ENCODE data around the gene IMMP2L. TPM values are rescaled to one million over a fixed set of nuclear protein-coding genes. Genes with fewer than 3 reads are reported as not detected.
"Not testable (repeated sequence)": the region's sequence is repeated elsewhere in the genome, so short reads cannot be mapped to it uniquely, and the experiment has no call there.

IMMP2L gene
- total RNA-seq, 1 donor from 2014 or later = 11.2 TPM

DNA sequence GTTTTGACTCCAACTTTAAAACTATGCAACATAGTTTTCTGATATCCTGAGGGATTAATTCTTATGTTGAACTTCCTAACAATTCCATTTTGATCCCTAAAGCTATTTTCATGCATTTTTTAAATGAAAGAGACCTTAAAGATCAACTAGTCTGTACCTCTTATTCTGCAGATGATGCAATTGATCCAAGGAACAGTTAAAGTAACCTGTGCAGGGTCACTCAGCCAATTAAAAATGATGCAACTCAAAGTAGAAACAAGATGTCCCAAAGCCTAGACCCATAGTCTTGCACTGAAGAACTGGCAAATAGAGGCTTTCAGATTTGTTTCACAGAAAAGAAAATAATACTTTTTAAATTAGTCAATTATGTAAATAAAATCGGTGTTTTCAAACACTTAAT lies 86.3 kb downstream of the IMMP2L start:
- no peak for DNase-seq (ENCODE audit: low spot score)
- H3K27ac Mint-ChIP-seq (ENCODE audit: unreplicated experiment) = no peak overlapping the region
- no peak for TF ChIP-seq CTCF (IDR thresholded peaks at IDR 0.05; ENCODE audit: unreplicated experiment)
- H3K36me3 Mint-ChIP-seq (ENCODE audit: low read depth, unreplicated experiment) = no peaks in the 10 kb centered on the region
- no peaks in the 10 kb centered on the region for H3K27me3 Mint-ChIP-seq (ENCODE audit: unreplicated experiment)
- H3K4me1 Mint-ChIP-seq (ENCODE audit: unreplicated experiment) = peaks cover 3% of the 10 kb centered on the region
- no peak overlapping the region for H3K4me3 Mint-ChIP-seq (ENCODE audit: unreplicated experiment)
- no peaks in the 10 kb centered on the region for H3K9me3 Mint-ChIP-seq (ENCODE audit: unreplicated experiment)

DNA sequence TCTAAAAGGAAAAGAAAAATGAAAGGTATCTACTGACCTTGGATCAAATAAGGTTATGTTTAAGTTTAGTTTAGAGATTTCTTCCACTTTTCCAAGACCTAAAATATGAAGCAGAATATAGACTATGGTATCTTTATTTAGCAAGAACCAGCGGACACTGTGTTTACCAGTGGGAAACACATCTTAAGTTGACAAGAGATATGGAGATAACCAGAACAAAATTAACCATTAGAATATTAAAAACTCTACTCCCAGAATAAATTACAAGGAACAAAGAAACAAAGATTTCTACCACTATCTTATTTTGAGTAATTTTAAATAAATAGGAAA lies 86.9 kb downstream of the IMMP2L start:
- no peak for TF ChIP-seq CTCF (IDR thresholded peaks at IDR 0.05; ENCODE audit: unreplicated experiment)
- no peaks in the 10 kb centered on the region for H3K36me3 Mint-ChIP-seq (ENCODE audit: low read depth, unreplicated experiment)
- DNase-seq (ENCODE audit: low spot score) = no peak
- H3K27ac Mint-ChIP-seq (ENCODE audit: unreplicated experiment) = no peak overlapping the region
- no peaks in the 10 kb centered on the region for H3K27me3 Mint-ChIP-seq (ENCODE audit: unreplicated experiment)
- H3K4me1 Mint-ChIP-seq (ENCODE audit: unreplicated experiment) = peaks cover 3% of the 10 kb centered on the region
- H3K9me3 Mint-ChIP-seq (ENCODE audit: unreplicated experiment) = no peaks in the 10 kb centered on the region
- H3K4me3 Mint-ChIP-seq (ENCODE audit: unreplicated experiment) = no peak overlapping the region

DNA sequence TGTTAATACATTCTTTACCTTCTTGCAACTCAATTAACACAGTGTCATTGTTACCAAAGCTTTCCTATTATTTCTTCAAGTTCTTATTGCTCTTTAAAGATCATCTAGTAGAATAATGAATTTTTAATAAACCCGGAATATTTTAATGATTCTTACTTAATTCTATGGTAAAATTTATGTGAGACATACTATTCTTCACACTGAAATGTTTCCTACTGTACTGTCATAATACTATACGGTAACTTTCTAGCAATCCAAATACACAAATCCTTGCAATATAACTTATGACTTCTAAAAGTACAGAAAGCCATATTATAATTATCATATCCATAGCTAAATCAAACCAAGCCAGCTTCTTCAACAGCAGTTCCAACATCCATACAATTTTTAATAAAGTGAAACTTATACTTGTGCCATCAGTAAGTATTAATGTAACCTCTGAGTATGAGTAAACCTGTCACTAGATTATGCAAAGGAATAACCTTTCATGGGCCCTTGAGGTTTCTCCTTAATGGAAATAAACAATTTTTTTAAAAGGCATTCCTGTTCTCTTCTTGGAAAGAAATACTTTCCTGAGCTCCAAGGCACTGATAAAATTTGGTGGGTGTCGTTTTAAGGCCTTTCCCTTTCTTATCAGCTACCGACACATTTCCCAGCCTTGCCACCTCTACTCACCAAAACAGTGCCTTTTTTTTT lies 87.4 kb downstream of the IMMP2L start:
- no peaks in the 10 kb centered on the region for H3K9me3 Mint-ChIP-seq (ENCODE audit: unreplicated experiment)
- no peak for TF ChIP-seq CTCF (IDR thresholded peaks at IDR 0.05; ENCODE audit: unreplicated experiment)
- DNase-seq (ENCODE audit: low spot score) = no peak
- no peaks in the 10 kb centered on the region for H3K27me3 Mint-ChIP-seq (ENCODE audit: unreplicated experiment)
- H3K36me3 Mint-ChIP-seq (ENCODE audit: low read depth, unreplicated experiment) = no peaks in the 10 kb centered on the region
- no peak overlapping the region for H3K27ac Mint-ChIP-seq (ENCODE audit: unreplicated experiment)
- H3K4me1 Mint-ChIP-seq (ENCODE audit: unreplicated experiment) = peaks cover 3% of the 10 kb centered on the region
- no peak overlapping the region for H3K4me3 Mint-ChIP-seq (ENCODE audit: unreplicated experiment)

GRCh38 chr7:111473449-111474198 lies 88.7 kb downstream of the IMMP2L start:
- no peak overlapping the region for H3K27ac Mint-ChIP-seq (ENCODE audit: unreplicated experiment)
- H3K4me1 Mint-ChIP-seq (ENCODE audit: unreplicated experiment) = peaks cover 3% of the 10 kb centered on the region
- H3K4me3 Mint-ChIP-seq (ENCODE audit: unreplicated experiment) = no peak overlapping the region
- DNase-seq (ENCODE audit: low spot score) = no peak
- TF ChIP-seq CTCF (IDR thresholded peaks at IDR 0.05; ENCODE audit: unreplicated experiment) = no peak
- H3K36me3 Mint-ChIP-seq (ENCODE audit: low read depth, unreplicated experiment) = no peaks in the 10 kb centered on the region
- H3K27me3 Mint-ChIP-seq (ENCODE audit: unreplicated experiment) = no peaks in the 10 kb centered on the region
- no peaks in the 10 kb centered on the region for H3K9me3 Mint-ChIP-seq (ENCODE audit: unreplicated experiment)

DNA sequence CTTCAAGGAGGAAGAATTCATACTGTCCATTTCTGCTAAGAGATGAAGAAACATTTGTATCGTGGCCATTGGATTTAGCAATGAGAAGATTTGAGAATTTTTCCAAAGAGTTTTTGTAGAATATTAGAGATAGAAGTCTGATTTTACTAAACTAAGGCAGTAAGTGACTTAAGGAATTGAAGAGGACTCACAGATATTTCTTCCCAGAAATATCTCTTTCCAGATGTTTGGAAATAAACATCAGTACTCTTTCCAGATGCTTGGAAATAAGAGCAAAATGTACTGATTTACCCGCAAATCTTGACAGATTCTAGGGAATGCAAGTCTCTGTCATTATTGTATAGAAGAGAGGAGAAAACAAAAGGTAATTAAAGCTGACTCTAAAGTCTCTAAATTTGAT lies 91.3 kb downstream of the IMMP2L start:
- no peak for DNase-seq (ENCODE audit: low spot score)
- H3K27me3 Mint-ChIP-seq (ENCODE audit: unreplicated experiment) = no peaks in the 10 kb centered on the region
- H3K4me1 Mint-ChIP-seq (ENCODE audit: unreplicated experiment) = peaks cover 3% of the 10 kb centered on the region
- no peak for TF ChIP-seq CTCF (IDR thresholded peaks at IDR 0.05; ENCODE audit: unreplicated experiment)
- no peaks in the 10 kb centered on the region for H3K36me3 Mint-ChIP-seq (ENCODE audit: low read depth, unreplicated experiment)
- H3K9me3 Mint-ChIP-seq (ENCODE audit: unreplicated experiment) = no peaks in the 10 kb centered on the region
- H3K4me3 Mint-ChIP-seq (ENCODE audit: unreplicated experiment) = no peak overlapping the region
- H3K27ac Mint-ChIP-seq (ENCODE audit: unreplicated experiment) = no peak overlapping the region

GRCh38 chr7:111469894-111470293 lies 92.4 kb downstream of the IMMP2L start:
- H3K4me3 Mint-ChIP-seq (ENCODE audit: unreplicated experiment); H3K36me3 Mint-ChIP-seq (ENCODE audit: low read depth, unreplicated experiment); H3K9me3 Mint-ChIP-seq (ENCODE audit: unreplicated experiment); H3K27ac Mint-ChIP-seq (ENCODE audit: unreplicated experiment); H3K27me3 Mint-ChIP-seq (ENCODE audit: unreplicated experiment); H3K4me1 Mint-ChIP-seq (ENCODE audit: unreplicated experiment); DNase-seq (ENCODE audit: low spot score): not testable (repeated sequence)

DNA sequence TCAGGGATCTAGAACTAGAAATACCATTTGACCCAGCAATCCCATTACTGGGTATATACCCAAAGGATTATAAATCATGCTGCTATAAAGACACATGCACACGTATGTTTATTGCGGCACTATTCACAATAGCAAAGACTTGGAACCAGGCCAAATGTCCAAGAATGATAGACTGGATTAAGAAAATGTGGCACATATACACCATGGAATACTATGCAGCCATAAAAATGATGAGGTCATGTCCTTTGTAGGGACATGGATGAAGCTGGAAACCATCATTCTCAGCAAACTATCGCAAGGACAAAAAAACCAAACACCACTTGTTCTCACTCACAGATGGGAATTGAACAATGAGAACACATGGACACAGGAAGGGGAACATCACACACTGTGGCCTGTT lies 96.5 kb downstream of the IMMP2L start:
- H3K27ac Mint-ChIP-seq (ENCODE audit: unreplicated experiment); H3K4me1 Mint-ChIP-seq (ENCODE audit: unreplicated experiment); H3K27me3 Mint-ChIP-seq (ENCODE audit: unreplicated experiment); H3K36me3 Mint-ChIP-seq (ENCODE audit: low read depth, unreplicated experiment); H3K4me3 Mint-ChIP-seq (ENCODE audit: unreplicated experiment); H3K9me3 Mint-ChIP-seq (ENCODE audit: unreplicated experiment); DNase-seq (ENCODE audit: low spot score): not testable (repeated sequence)
